A549 (cell line): ENCODE data around the gene NXF3. TPM values are rescaled to one million over a fixed set of nuclear protein-coding genes. Genes with fewer than 3 reads are reported as not detected.
"Not testable (repeated sequence)": the region's sequence is repeated elsewhere in the genome, so short reads cannot be mapped to it uniquely, and the experiment has no call there.

Experiments
- ATAC-seq, 2 experiments: fragments of 200-7000 bp in 1 of 2; fragments of >200 bp in 1 of 2; cut with Nextera tagmentation in 1 of 2; cut with Tn5 transposase in 1 of 2; 3 replicates each; pipeline versions ENCODE4 v1.8.0 to v1.9.1; 2018 to 2020; ENCODE audit warnings: mild to moderate bottlenecking in 1 of 2, moderate library complexity in 1 of 2
- CTCF ChIA-PET: fragments of 300-600 bp; sonication (Branson Sonifier 250); formaldehyde crosslinking; extraction: SDS; loops from one replicate; lab custom pipeline; 2021; ENCODE audit warnings: antibody characterized with exemption, inconsistent platforms; lab: Yijun Ruan, JAX
- POLR2A ChIA-PET: fragments of 350-600 bp; formaldehyde crosslinking; extraction: SDS; loops from one replicate; lab custom pipeline; 2021; ENCODE audit warnings: antibody characterized with exemption, inconsistent platforms; lab: Yijun Ruan, JAX
- DNase-seq, 2 experiments: peaks; one replicate each; pipeline versions ENCODE4 v3.0.0 to v3.0.0-alpha.2; 2011 to 2016; ENCODE audit warnings: low read depth in 1 of 2, low spot score in 1 of 2
- FAIRE-seq: peaks from 2 replicates; lab custom pipeline; 2011; peaks lifted over from hg19 to GRCh38; lab: Jason Lieb, UNC
- H3K27ac ChIP-seq, 2 experiments: fragments of >200 bp; sonication (Bioruptor Twin); formaldehyde crosslinking; 3 replicates each; pipeline ENCODE4 v1.5.1; 2016 to 2017
- H3K4me1 ChIP-seq: fragments of >200 bp; sonication (Bioruptor Twin); formaldehyde crosslinking; 3 replicates; pipeline ENCODE4 v1.6.1; 2016
- H3K4me2 ChIP-seq: fragments of >200 bp; sonication (Bioruptor Twin); formaldehyde crosslinking; 3 replicates; pipeline ENCODE4 v1.6.1; 2016
- H3K4me3 ChIP-seq: fragments of >200 bp; sonication (Bioruptor Twin); formaldehyde crosslinking; 3 replicates; pipeline ENCODE4 v1.5.1; 2016
- H3K9me3 ChIP-seq: fragments of >200 bp; sonication (Bioruptor Twin); formaldehyde crosslinking; 3 replicates; pipeline ENCODE4 v1.6.1; 2016
- CTCF ChIP-seq: fragments of >200 bp; sonication (Bioruptor Twin); formaldehyde crosslinking; IDR thresholded peaks from 3 replicates; pipeline ENCODE4 v1.5.1; 2016
- EHF ChIP-seq: fragments of 250-450 bp; sonication (Bioruptor Pico); IDR thresholded peaks from 2 replicates; pipeline ENCODE4 v1.5.0; 2020; ENCODE audit warnings: mild to moderate bottlenecking
- EHMT2 ChIP-seq: fragments of 200-600 bp; sonication (generic); IDR thresholded peaks from 2 replicates; pipeline ENCODE4 v1.6.1; 2016; ENCODE audit warnings: antibody characterized with exemption, low read depth, mild to moderate bottlenecking, moderate library complexity
- FOXS1 ChIP-seq: fragments of 250-450 bp; sonication (Bioruptor Pico); IDR thresholded peaks from 2 replicates; pipeline ENCODE4 v1.5.0; 2020; ENCODE audit warnings: mild to moderate bottlenecking, moderate library complexity
- HDAC2 ChIP-seq: fragments of 200-600 bp; sonication (generic); IDR thresholded peaks from 2 replicates; pipeline ENCODE4 v1.6.1; 2016
- MAFK ChIP-seq: fragments of 450-650 bp; IDR thresholded peaks from 2 replicates; pipeline ENCODE4 v1.6.1; 2014; ENCODE audit not compliant: partially characterized antibody
- MAZ ChIP-seq: fragments of 150-350 bp; IDR thresholded peaks from 2 replicates; pipeline ENCODE4 v1.6.1; 2014; ENCODE audit warnings: antibody characterized with exemption, low read depth, low read length, borderline replicate concordance
- RARB ChIP-seq: fragments of 250-450 bp; sonication (Bioruptor Pico); IDR thresholded peaks from 2 replicates; pipeline ENCODE4 v1.8.0; 2021; ENCODE audit warnings: mild to moderate bottlenecking, moderate library complexity
- RFX5 ChIP-seq: fragments of 450-650 bp; IDR thresholded peaks from 2 replicates; pipeline ENCODE4 v1.7.1; 2014; ENCODE audit warnings: antibody characterized with exemption, mild to moderate bottlenecking, moderate library complexity
- USF2 ChIP-seq: fragments of 450-650 bp; IDR thresholded peaks from 2 replicates; pipeline ENCODE4 v1.6.1; 2014; ENCODE audit warnings: antibody characterized with exemption
- ZC3H11A ChIP-seq: fragments of 450-650 bp; IDR thresholded peaks from 2 replicates; pipeline ENCODE4 v1.6.1; 2014; ENCODE audit warnings: antibody characterized with exemption, mild to moderate bottlenecking
- WGBS: methylation state at CpG from one replicate; pipeline ENCODE4 v1.1.6; 2017; ENCODE audit errors: missing lambda C conversion rate; 5-methylcytosine and 5-hydroxymethylcytosine counted together
- polyA plus RNA-seq, 4 experiments: library from polyadenylated mRNA; depleted of rRNA in 3 of 4; stranded (reverse); fragments of >200 nt; fragmentation: RNase III in 1 of 4; extraction: RNeasy Plus Mini Kit Qiagen cat#74134 plus additional on column Dnase treatment in 1 of 4; gene quantifications; 2 replicates in 3 of 4; 3 replicates in 1 of 4; pipeline ENCODE4 v1.2.3, GENCODE V29; 2011 to 2017

NXF3 gene
- polyA plus RNA-seq, 2 of the 4 experiments (the other 2 are of a cell fraction): not detected

DNA sequence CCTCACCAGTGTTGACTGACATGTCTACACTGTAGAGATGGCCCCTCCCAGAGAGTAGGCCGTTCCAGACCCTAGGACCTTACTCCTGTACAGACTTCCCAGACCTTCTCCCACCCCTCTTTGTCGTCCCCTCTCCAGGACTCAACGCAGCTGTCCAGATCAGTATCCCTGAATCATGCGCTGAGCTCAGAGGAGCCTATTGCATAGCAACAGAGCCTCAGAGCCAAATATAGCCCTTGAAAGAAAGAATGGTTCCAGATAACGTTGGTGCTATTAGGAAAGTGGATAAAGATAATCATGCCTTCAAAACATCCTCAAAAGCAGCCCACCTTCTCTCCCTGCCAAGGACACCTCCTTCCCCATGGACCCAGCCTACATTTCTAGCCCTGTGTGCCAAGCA is 27.8 kb upstream of the NXF3 start:
- no peak for ATAC-seq
- H3K4me3 ChIP-seq: no peak overlapping the region
- POLR2A ChIA-PET: no interaction called here
- FAIRE-seq: no peak
- CTCF ChIA-PET: no interaction called here
- no peak overlapping the region for H3K27ac ChIP-seq
- no peaks in the 10 kb centered on the region for H3K9me3 ChIP-seq
- H3K4me1 ChIP-seq: no peaks in the 10 kb centered on the region
- H3K4me2 ChIP-seq: no peak overlapping the region
- TF ChIP-seq USF2: no peak
- TF ChIP-seq EHMT2: no peak
- TF ChIP-seq EHF (CRISPR knock-in tag): no peak
- TF ChIP-seq HDAC2: no peak
- no peak for TF ChIP-seq MAFK
- no peak for TF ChIP-seq MAZ
- no peak for TF ChIP-seq ZC3H11A
- TF ChIP-seq FOXS1 (CRISPR knock-in tag): no peak
- no peak for TF ChIP-seq RARB (CRISPR knock-in tag)
- TF ChIP-seq CTCF: no peak
- WGBS: 5% methylated on average over 5 of the region's 5 CpGs
- no peak for DNase-seq

GRCh38 chrX:103116970-103117369 is 24.0 kb upstream of the NXF3 start:
- H3K4me3 ChIP-seq, POLR2A ChIA-PET, ATAC-seq, DNase-seq, H3K27ac ChIP-seq, FAIRE-seq, H3K9me3 ChIP-seq, H3K4me2 ChIP-seq, H3K4me1 ChIP-seq: not testable (repeated sequence)
- CTCF ChIA-PET: interaction anchor here (0.8 kb wide), 1 partner anchor 165 kb away, joined by 3 read pairs; no protein-coding TSS in a partner anchor
- WGBS: 50% methylated on average over 1 of the region's 14 CpGs

DNA sequence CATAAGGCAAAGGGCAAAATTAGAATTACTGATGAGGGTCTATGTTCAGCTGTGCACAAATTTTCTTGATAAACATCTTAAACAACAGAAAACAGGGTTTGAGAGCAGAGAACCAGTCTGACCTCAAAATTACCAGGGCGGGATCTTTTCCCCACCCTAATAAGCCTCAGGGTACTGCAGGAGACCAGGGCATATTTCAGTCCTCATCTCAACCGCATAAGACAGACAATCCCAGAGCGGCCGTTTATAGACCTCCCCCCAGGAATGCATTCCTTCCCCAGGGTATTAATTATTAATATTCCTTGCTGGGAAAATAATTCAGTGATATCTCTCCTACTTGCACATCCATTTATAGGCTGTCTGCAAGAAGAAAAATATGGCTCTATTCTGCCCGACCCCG is 16.6 kb upstream of the NXF3 start:
- H3K9me3 ChIP-seq, H3K27ac ChIP-seq, POLR2A ChIA-PET, H3K4me1 ChIP-seq, CTCF ChIA-PET, DNase-seq, ATAC-seq, H3K4me3 ChIP-seq, FAIRE-seq, H3K4me2 ChIP-seq: not testable (repeated sequence)
- WGBS: 76% methylated on average over 6 of the region's 6 CpGs

GRCh38 chrX:103107836-103108235 is 14.9 kb upstream of the NXF3 start:
- Histone ChIP-seq H3K4me2 (no peak overlapping the region), H3K4me3 (no peak overlapping the region), H3K4me1 (no peaks in the 10 kb centered on the region), H3K27ac (no peak overlapping the region), H3K9me3 (no peaks in the 10 kb centered on the region)
- ATAC-seq (no peak), DNase-seq (no peak), FAIRE-seq (no peak)
- ChIA-PET POLR2A (no interaction called here), CTCF (no interaction called here)
- TF ChIP-seq RFX5: no peak
- no CpG with 5 or more reads among the region's 4 CpGs for WGBS

- H3K9me3 ChIP-seq, CTCF ChIA-PET, H3K4me1 ChIP-seq, H3K4me2 ChIP-seq, H3K27ac ChIP-seq, ATAC-seq, FAIRE-seq, H3K4me3 ChIP-seq, POLR2A ChIA-PET, DNase-seq: not testable (repeated sequence)
- WGBS: 84% methylated on average over 8 of the region's 21 CpGs
Observed at GRCh38 chrX:103107227-103107737, 14.3 kb upstream of the NXF3 start.

DNA sequence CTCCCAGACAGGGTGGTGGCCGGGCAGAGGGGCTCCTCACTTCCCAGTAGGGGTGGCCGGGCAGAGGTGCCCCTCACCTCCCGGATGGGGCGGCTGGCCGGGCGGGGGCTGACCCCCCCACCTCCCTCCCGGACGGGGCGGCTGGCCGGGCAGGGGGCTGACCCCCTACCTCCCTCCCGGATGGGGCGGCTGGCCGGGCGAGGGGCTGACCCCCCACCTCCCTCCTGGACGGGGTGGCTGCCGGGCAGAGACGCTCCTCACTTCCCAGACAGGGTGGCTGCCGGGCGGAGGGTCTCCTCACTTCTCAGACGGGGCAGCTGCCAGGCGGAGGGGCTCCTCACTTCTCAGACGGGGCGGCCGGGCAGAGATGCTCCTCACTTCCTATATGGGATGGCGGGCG is 11.4 kb upstream of the NXF3 start:
- 80% methylated on average over 2 of the region's 26 CpGs for WGBS
- H3K9me3 ChIP-seq, DNase-seq, ATAC-seq, H3K27ac ChIP-seq, H3K4me3 ChIP-seq, CTCF ChIA-PET, H3K4me2 ChIP-seq, FAIRE-seq, POLR2A ChIA-PET, H3K4me1 ChIP-seq: not testable (repeated sequence)

GRCh38 chrX:103103866-103104265 is 10.9 kb upstream of the NXF3 start:
- H3K4me3 ChIP-seq, FAIRE-seq, POLR2A ChIA-PET, ATAC-seq, H3K4me1 ChIP-seq, H3K9me3 ChIP-seq, CTCF ChIA-PET, H3K27ac ChIP-seq, DNase-seq, H3K4me2 ChIP-seq: not testable (repeated sequence)
- 88% methylated on average over 1 of the region's 2 CpGs for WGBS
